ENCODE data around the gene NRXN3.

DNA sequence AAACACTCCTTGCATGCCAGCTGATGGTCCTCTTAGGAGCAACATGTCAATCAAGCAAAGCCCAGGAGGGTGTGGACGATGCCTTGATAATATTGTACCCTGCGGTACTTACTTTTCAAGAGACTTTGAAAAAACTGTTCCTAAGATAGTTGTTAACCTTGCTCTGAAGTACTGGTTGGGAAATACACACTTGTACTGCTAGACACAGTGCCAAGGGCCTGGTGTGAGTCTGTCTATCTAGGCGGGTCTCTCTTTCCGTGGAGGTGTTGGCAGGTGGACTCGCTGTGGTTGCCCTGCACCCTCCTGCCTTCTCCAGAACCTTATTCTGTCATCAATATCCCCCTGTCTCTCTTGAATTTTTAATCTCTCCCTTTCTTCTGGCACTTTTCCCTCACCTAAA, 189.4 kb downstream of the NRXN3 start:
- TF ChIP-seq, protein P1, sequence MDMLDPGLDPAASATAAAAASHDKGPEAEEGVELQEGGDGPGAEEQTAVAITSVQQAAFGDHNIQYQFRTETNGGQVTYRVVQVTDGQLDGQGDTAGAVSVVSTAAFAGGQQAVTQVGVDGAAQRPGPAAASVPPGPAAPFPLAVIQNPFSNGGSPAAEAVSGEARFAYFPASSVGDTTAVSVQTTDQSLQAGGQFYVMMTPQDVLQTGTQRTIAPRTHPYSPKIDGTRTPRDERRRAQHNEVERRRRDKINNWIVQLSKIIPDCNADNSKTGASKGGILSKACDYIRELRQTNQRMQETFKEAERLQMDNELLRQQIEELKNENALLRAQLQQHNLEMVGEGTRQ (IDR thresholded peaks at IDR 0.05; ENCODE audit: low read depth, low read length) = no peak
- TF ChIP-seq RCOR1 (IDR thresholded peaks at IDR 0.05; ENCODE audit: insufficient replicate concordance, low read length) = no peak

All from IMR-90 (cell line).